ENCODE measurements around the gene KCNF1. TPM values are rescaled to one million over a fixed set of nuclear protein-coding genes. Genes with fewer than 3 reads are reported as not detected.

Gene KCNF1
- total RNA-seq, 1 donor from 2014 or later: not detected

Other genes with a start within 250 kb of the KCNF1 start
- gene NOL10, start 222.0 kb upstream of the KCNF1 start, total RNA-seq: 47.0 and 48.2 TPM in 2 replicates
- 0.05 and 0.24 TPM in 2 replicates for gene ATP6V1C2, start 190.3 kb upstream of the KCNF1 start, total RNA-seq
- gene PDIA6, start 99.1 kb upstream of the KCNF1 start, total RNA-seq: 171 and 173 TPM in 2 replicates
- 7.2 and 7.9 TPM in 2 replicates for gene SLC66A3, start 243.5 kb downstream of the KCNF1 start, total RNA-seq

Data from activated T-helper 1 cell treated with anti-CD3 and anti-CD28 coated beads, Interleukin-12 subunit alpha, Interleukin-12 subunit beta, Interleukin-2, Interleukin-4 antibody, amounts not matched to agents 30 ng/mL and 10 ng/mL and 1 ng/mL, durations not matched to agents 14 hours and 24 hours and 36 hours (primary cell).